Activated T-cell treated with anti-CD3 and anti-CD28 coated beads for 4 hours (primary cell): Measurements from ENCODE around the gene PDE9A.

Experiments used
- DNase-seq: peaks from one replicate; pipeline ENCODE4 v3.0.0-alpha.2; 2020

Gene PDE9A

GRCh38 chr21:42721341-42721824, 68.0 kb downstream of the PDE9A start:
- DNase-seq: no peak

- no peak for DNase-seq
Observed at GRCh38 chr21:42722153-42722552, 68.7 kb downstream of the PDE9A start.

GRCh38 chr21:42722808-42723473, 69.5 kb downstream of the PDE9A start:
- DNase-seq: no peak

- no peak for DNase-seq
Observed at GRCh38 chr21:42724226-42724920, 71.0 kb downstream of the PDE9A start.

GRCh38 chr21:42725416-42725930, 72.1 kb downstream of the PDE9A start:
- DNase-seq: no peak

- no peak for DNase-seq
Observed at GRCh38 chr21:42731264-42732032, 78.0 kb downstream of the PDE9A start.

GRCh38 chr21:42732033-42732410, 78.6 kb downstream of the PDE9A start:
- DNase-seq: no peak

- no peak for DNase-seq
Observed at GRCh38 chr21:42733037-42733627, 79.7 kb downstream of the PDE9A start.

GRCh38 chr21:42733874-42734273, 80.5 kb downstream of the PDE9A start:
- no peak for DNase-seq

GRCh38 chr21:42734323-42734971, 81.0 kb downstream of the PDE9A start:
- DNase-seq: no peak

- no peak for DNase-seq
Observed at GRCh38 chr21:42735061-42735460, 81.6 kb downstream of the PDE9A start.

GRCh38 chr21:42735944-42736343, 82.5 kb downstream of the PDE9A start:
- DNase-seq: no peak

GRCh38 chr21:42736646-42737350, 83.4 kb downstream of the PDE9A start:
- DNase-seq: no peak

GRCh38 chr21:42737951-42738590, 84.7 kb downstream of the PDE9A start:
- no peak for DNase-seq

GRCh38 chr21:42739061-42739931, 85.9 kb downstream of the PDE9A start:
- no peak for DNase-seq

- DNase-seq: no peak
Observed at GRCh38 chr21:42740405-42740909, 87.0 kb downstream of the PDE9A start.

- DNase-seq: no peak
Observed at GRCh38 chr21:42741066-42741465, 87.6 kb downstream of the PDE9A start.

GRCh38 chr21:42744520-42745445, 91.4 kb downstream of the PDE9A start:
- DNase-seq: no peak
